HAP-1 (cell line): ENCODE data around the gene IGFBPL1.
A peak's percentile ranks its signal among the peaks of the same experiment; 100 is the strongest.

Experiments
- DNase-seq, 2 experiments: peaks; one replicate each; pipeline ENCODE4 v3.0.0-alpha.2; 2016 to 2020; ENCODE audit warnings: low spot score in 2 of 2
- H3K27me3 ChIP-seq: fragments of 250-450 bp; sonication (Bioruptor Pico); 2 replicates; pipeline ENCODE4 v1.5.1; 2020; ENCODE audit warnings: low read depth, mild to moderate bottlenecking, moderate library complexity
- H3K36me3 ChIP-seq: fragments of 250-450 bp; sonication (Bioruptor Pico); replicated peaks from 2 replicates; pipeline ENCODE4 v1.5.1; 2020; ENCODE audit warnings: mild to moderate bottlenecking
- H3K4me1 ChIP-seq: fragments of 250-450 bp; sonication (Bioruptor Pico); 2 replicates; pipeline ENCODE4 v1.5.1; 2020; ENCODE audit warnings: mild to moderate bottlenecking
- H3K4me3 ChIP-seq: fragments of 250-450 bp; sonication (Bioruptor Pico); 2 replicates; pipeline ENCODE4 v1.5.1; 2020; ENCODE audit warnings: mild to moderate bottlenecking, moderate library complexity
- H3K9me3 ChIP-seq: fragments of 250-450 bp; sonication (Bioruptor Pico); 2 replicates; pipeline ENCODE4 v1.5.1; 2020; ENCODE audit warnings: mild to moderate bottlenecking, moderate library complexity
- in situ Hi-C: fragments of 300-500 bp; cut with MboI; formaldehyde crosslinking; loops from 3 replicates; pipeline ENCODE4 v1.14.3; 2020; ENCODE audit warnings: low sequenced_read_pairs, inconsistent platforms, mixed read lengths

The IGFBPL1 gene

DNA sequence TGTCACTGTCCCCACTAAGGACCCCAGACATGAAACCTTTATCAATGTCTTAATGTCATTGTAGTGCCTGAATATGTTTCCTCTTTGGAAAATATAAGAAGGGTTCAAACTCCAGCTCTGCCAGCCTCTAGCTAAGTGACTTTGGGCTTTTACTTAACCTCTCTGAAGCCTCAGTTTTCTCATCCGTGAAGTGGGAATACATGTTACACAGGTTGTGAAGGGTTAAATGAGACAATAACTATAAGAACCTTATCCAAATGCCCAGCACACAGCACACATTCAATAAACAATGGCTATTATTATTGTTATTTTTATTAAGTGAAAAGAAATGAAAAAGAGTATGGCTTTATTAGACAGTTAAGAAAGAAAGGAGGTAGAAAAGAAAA is 15.7 kb upstream of the IGFBPL1 start:
- in situ Hi-C loops: no loop called here
- no peaks in the 10 kb centered on the region for H3K36me3 ChIP-seq
- H3K4me1 ChIP-seq: peaks cover under 1% of the 10 kb centered on the region

GRCh38 chr9:38439291-38439915 is 15.1 kb upstream of the IGFBPL1 start:
- in situ Hi-C loops: no loop called here
- Histone ChIP-seq H3K4me3 (no peak overlapping the region), H3K36me3 (no peaks in the 10 kb centered on the region), H3K9me3 (no peaks in the 10 kb centered on the region), H3K4me1 (peaks cover 6% of the 10 kb centered on the region), H3K27me3 (peaks cover 13% of the 10 kb centered on the region)
- DNase-seq: no peak

More for the DNA sequence above, 15.7 kb upstream of the IGFBPL1 start:
- Histone ChIP-seq H3K4me3 (no peak overlapping the region), H3K27me3 (peaks cover 9% of the 10 kb centered on the region), H3K9me3 (no peaks in the 10 kb centered on the region)
- no peak for DNase-seq

DNA sequence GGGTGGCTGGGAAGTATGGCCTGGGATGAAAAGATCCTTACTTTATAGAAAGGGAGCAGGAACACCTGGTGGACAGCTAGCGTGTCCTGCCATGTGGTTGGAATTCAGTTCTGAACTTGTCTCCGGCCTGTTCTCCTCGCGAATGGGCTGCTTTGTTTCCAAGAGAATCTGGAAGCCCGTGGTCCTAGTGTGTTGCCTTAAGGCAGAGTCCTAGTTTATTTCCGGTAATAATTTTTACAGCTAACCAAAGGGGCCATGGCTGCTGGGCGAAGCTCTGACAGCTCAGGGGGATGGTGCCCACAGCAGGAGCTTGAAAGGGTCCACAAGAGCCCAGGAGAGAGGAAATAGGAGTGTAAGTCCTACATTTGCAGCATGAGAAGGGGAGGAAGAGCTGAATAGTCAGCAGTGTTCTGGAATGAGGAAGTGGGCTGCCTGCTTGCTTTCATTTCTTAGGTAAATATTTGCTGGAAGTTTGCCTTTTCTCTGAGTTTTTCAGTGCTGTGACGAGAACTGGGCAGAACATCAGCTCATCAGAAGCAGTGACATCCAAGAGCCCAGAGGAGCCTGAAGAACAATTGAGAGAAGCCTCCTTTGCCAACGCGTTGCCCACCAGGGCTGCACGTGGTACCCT is 13.1 kb upstream of the IGFBPL1 start:
- no peaks in the 10 kb centered on the region for H3K9me3 ChIP-seq
- in situ Hi-C loops: no loop called here
- no peak overlapping the region for H3K4me3 ChIP-seq
- DNase-seq: no peak
- peaks cover 12% of the 10 kb centered on the region for H3K4me1 ChIP-seq
- H3K27me3 ChIP-seq: peaks cover 20% of the 10 kb centered on the region
- H3K36me3 ChIP-seq: no peaks in the 10 kb centered on the region

DNA sequence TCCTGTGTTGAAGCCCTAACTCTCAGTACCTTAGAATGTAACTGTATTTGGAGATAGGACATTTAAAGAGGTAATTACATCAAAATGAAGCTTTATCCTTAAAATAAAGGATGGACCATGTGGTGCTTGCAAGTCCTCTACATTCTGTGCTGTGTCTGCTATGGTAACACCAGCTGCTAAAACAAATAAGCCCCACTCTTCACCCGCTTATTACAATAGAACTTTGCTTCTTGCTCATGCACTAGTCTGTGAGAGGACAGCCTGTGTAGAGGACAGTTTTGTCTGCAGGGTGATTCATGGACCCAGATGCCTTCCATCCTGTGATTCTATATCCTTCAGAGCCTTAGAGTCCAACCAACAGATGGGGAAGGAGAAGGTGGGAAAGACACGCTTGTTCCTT is 12.5 kb upstream of the IGFBPL1 start:
- no peaks in the 10 kb centered on the region for H3K36me3 ChIP-seq
- H3K4me3 ChIP-seq: no peak overlapping the region
- no peaks in the 10 kb centered on the region for H3K9me3 ChIP-seq
- peaks cover 12% of the 10 kb centered on the region for H3K4me1 ChIP-seq
- no peak for DNase-seq
- peaks cover 20% of the 10 kb centered on the region for H3K27me3 ChIP-seq
- in situ Hi-C loops: no loop called here

DNA sequence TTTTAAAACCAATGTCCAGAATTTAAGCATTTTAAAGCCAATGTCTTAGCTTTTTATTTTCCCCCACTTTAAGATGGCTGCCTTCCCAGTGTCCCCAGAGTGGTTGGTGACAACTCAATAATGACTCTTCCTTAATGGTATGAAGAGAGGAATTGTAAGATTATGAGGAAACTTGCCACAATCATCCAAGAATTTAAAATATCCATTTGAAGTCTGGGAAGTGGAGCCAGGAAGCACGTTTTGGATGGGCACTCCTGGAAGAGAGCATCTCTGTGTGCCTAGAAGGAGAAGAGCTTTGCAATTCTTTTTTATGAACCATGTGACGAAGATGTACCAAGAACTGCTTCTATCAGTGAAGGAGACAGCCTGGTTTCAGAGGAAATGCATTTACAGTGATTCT is 11.3 kb upstream of the IGFBPL1 start:
- no peaks in the 10 kb centered on the region for H3K36me3 ChIP-seq
- in situ Hi-C loops: no loop called here
- DNase-seq: no peak
- H3K27me3 ChIP-seq: peaks cover 23% of the 10 kb centered on the region
- H3K4me1 ChIP-seq: peaks cover 12% of the 10 kb centered on the region
- no peak overlapping the region for H3K4me3 ChIP-seq
- no peaks in the 10 kb centered on the region for H3K9me3 ChIP-seq

DNA sequence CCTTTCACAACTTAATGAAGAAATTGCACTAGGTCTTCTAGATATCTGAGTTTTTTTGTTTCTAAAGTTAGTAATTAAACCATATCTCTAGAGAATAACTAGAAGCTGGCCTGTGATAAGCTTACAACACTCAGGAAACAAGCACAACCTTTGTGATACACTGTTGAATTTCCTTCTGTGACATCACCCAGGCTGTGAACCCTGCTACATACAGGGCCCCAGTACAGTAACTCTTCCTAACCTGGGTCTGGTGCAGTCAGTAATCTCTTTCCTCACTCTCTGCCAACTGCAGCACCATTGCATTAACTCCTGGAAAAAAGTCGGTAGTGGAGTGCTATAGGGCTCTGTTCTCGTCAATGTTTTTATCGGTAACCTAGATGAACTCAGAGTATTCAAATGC is 10.6 kb upstream of the IGFBPL1 start:
- Histone ChIP-seq H3K9me3 (no peaks in the 10 kb centered on the region; the same call in 1 of the 2 replicates), H3K36me3 (no peaks in the 10 kb centered on the region), H3K4me3 (no peak overlapping the region), H3K4me1 (peaks cover 12% of the 10 kb centered on the region), H3K27me3 (peaks cover 29% of the 10 kb centered on the region)
- DNase-seq: no peak
- in situ Hi-C loops: no loop called here

DNA sequence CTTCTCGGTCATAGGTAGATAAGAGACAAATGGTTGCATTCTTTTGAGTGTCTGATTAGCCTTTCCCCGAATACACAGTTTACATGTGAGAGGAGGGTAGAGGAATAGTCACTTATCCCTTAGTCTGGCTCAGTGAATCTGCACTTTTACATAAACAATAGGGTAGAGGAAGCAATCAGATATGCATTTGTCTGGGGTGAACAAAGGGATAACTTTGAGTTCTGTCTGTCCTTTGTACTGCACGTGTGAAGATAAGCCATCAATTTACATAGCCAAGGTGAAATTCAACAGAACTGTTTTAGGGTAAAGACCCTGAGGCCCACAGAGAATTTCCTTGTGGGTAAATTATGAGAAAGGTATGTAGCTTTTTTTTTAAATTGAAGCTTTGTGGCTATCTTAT is 10.1 kb upstream of the IGFBPL1 start:
- in situ Hi-C loops: no loop called here
- no peaks in the 10 kb centered on the region; the same call in 1 of the 2 replicates for H3K9me3 ChIP-seq
- peaks cover 12% of the 10 kb centered on the region for H3K4me1 ChIP-seq
- H3K27me3 ChIP-seq: peaks cover 29% of the 10 kb centered on the region
- H3K4me3 ChIP-seq: no peak overlapping the region
- H3K36me3 ChIP-seq: no peaks in the 10 kb centered on the region
- peak in 1 of 2 experiments; percentile 25 for DNase-seq

GRCh38 chr9:38432922-38433510 is 8.8 kb upstream of the IGFBPL1 start:
- Histone ChIP-seq H3K36me3 (no peaks in the 10 kb centered on the region), H3K4me3 (no peak overlapping the region), H3K27me3 (peaks cover 29% of the 10 kb centered on the region), H3K4me1 (peaks cover 12% of the 10 kb centered on the region), H3K9me3 (no peaks in the 10 kb centered on the region; the same call in 1 of the 2 replicates)
- in situ Hi-C loops: no loop called here
- DNase-seq: peak; percentile 44 to 48

DNA sequence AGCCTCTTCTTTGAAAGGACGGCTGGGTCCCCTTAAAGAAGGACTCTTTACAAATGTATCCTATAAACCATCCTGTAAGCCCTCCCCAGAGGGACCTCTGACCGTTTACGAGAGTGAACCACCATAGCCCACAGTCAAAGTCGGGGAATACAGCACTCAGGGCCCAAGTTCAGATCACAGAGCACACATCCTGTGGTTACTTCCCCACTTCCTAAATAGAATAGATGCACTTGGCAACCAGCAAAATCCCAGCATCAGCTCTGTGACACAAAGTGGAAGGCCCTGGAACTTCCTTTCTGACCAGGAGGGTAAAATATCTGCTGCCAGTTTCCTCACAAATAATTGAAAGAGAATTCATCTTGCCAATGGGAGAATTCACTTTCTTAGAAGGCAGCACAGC is 6.9 kb upstream of the IGFBPL1 start:
- Histone ChIP-seq H3K4me1 (peaks cover 12% of the 10 kb centered on the region), H3K4me3 (no peak overlapping the region), H3K9me3 (no peaks in the 10 kb centered on the region; the same call in 1 of the 2 replicates), H3K27me3 (peaks cover 29% of the 10 kb centered on the region), H3K36me3 (no peaks in the 10 kb centered on the region)
- in situ Hi-C loops: no loop called here
- no peak for DNase-seq

- Histone ChIP-seq H3K4me3 (no peak overlapping the region), H3K9me3 (no peaks in the 10 kb centered on the region; the same call in 1 of the 2 replicates), H3K36me3 (no peaks in the 10 kb centered on the region), H3K27me3 (peaks cover 11% of the 10 kb centered on the region), H3K4me1 (peaks cover 7% of the 10 kb centered on the region)
- DNase-seq: no peak
- in situ Hi-C loops: no loop called here
Observed at GRCh38 chr9:38428062-38428461, 3.8 kb upstream of the IGFBPL1 start.

- in situ Hi-C loops: no loop called here
- H3K4me3 ChIP-seq: no peak overlapping the region
- H3K9me3 ChIP-seq: no peaks in the 10 kb centered on the region; the same call in 1 of the 2 replicates
- no peaks in the 10 kb centered on the region for H3K36me3 ChIP-seq
- peaks cover 24% of the 10 kb centered on the region for H3K4me1 ChIP-seq
- no peak for DNase-seq
- H3K27me3 ChIP-seq: peaks cover 3% of the 10 kb centered on the region; the same call in 1 of the 2 replicates
Observed at GRCh38 chr9:38424918-38425317, 664 bp upstream of the IGFBPL1 start.

DNA sequence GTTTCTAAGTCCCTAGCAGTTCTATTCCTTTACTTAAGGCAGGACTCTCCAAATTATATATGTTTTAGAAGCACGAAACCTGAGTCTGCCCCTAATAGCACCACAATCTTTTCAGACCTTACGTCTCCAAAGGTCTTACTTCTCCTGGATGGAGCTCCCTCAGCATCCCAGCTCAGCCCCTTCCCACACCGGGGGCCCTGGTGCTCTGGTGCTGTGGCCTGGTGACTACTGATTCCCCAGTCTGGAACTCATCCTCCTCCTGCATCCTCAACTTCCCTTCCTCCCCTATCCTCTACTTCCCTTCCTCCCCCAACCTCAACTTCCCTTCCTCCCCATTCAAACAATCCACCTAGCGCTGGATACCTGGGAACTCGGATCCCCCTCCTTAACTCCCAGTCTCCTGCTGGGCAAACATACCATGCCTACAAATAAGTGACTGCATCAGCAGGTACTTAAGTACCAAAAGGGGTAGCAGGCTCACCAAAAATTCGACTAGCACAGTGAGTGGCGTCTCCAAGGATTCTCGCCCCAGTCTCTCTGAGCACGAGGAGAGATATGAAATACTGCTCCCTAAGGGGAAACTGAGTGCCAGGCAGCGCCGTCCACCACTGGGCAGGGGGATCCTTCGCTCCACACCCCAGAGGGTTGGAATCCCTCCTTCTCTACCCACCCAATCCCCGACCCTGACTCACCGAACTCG is 831 bp downstream of the IGFBPL1 start:
- H3K4me1 ChIP-seq: peaks cover 24% of the 10 kb centered on the region
- H3K27me3 ChIP-seq: no peaks in the 10 kb centered on the region
- H3K4me3 ChIP-seq: peak overlapping the region; percentile 21
- H3K9me3 ChIP-seq: no peaks in the 10 kb centered on the region
- no peaks in the 10 kb centered on the region for H3K36me3 ChIP-seq
- peak in 1 of 2 experiments; percentile 49 for DNase-seq
- in situ Hi-C loops: no loop called here

DNA sequence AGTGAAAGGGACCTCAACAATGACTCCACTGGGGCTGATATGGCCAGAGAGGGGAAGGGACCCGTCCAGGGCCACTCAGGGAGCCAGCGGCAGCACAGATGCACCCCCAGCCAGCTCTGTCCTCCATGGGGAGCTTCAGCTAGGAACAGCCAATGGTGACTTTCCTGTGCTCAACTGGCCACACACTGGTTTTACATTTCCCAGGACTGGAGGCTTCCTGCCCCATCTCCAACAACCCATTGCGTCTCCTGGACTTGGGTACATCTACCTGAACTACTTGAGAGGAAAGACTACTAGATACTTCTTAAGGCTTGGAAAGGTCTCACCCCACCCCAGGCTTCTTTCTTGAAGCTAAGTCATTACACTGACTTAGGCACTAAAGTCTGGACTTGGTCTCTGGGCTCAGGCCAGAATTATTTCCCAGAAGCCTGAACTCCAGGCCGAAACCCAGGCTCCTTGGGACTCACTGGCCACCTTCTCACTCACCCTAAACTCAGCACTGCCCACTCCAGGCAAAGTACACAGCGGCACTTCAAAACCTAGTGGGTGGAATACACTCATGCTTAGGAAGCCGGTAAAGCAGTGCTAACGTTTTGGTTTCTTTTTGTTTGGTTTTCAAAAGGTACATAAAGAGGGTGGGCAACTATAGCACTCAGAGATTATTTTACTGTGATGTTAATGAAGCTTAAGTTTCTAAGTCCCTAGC is 1.5 kb downstream of the IGFBPL1 start:
- H3K36me3 ChIP-seq: no peaks in the 10 kb centered on the region
- in situ Hi-C loops: no loop called here
- no peaks in the 10 kb centered on the region for H3K9me3 ChIP-seq
- peaks cover 24% of the 10 kb centered on the region for H3K4me1 ChIP-seq
- DNase-seq: peak; percentile 59 to 87
- peak overlapping the region; percentile 21; the same call in 1 of the 2 replicates for H3K4me3 ChIP-seq
- H3K27me3 ChIP-seq: no peaks in the 10 kb centered on the region
